ENCODE measurements around the gene CDH7. TPM values are rescaled to one million over a fixed set of nuclear protein-coding genes. Genes with fewer than 3 reads are reported as not detected.
A peak's percentile ranks its signal among the peaks of the same experiment; 100 is the strongest.

Gene CDH7
- total RNA-seq, 4 donors from 2014 or later: not detected

DNA sequence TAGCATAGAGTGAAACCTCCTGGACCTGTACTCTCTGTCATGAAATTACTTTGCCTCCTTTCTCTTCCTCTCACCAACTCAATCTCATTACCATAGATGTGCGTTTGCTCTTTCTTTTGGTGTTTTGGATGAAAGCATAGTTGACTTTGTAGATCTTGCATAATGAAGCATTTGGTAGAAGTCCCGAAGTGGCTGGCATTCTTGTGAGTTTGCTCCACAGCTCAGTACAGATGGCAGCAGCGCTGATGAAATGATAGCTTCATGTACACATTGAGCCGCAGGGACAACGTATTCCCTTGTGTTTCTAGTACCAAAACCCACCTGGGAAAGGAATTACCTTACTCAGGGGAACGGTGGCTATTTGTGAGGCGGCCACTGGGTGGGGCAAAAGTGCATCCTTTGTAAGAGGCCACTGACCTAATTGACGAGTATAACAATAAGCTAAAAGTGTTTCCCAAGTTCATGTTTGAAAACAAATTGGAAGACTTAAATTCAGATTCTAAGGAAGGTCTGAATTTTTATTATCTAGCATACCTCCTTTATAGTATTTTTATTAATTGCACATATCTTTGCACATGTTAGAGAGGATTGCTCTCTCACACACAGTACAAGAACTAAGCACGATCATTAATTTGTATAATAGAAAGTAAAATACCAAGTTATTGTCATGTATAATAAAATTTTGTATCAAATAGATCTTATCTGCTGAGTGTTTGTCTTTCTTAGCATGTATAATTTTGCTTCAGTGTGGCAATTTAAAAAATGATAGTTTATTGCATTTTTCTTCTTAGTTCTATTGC, 25.4 kb upstream of the CDH7 start:
- DNase-seq: peak in 2 of 3 donors; percentile 58 to 59
- Histone ChIP-seq H3K4me3 (no peak overlapping the region), H3K27me3 (no peaks in the 10 kb centered on the region), H3K9me3 (no peaks in the 10 kb centered on the region), H3K4me1 (peaks cover 0 to 3% (median 0%) of the 10 kb centered on the region in 4 donors), H3K27ac (no peak overlapping the region), H3K36me3 (no peaks in the 10 kb centered on the region)
- TF ChIP-seq, protein P1, sequence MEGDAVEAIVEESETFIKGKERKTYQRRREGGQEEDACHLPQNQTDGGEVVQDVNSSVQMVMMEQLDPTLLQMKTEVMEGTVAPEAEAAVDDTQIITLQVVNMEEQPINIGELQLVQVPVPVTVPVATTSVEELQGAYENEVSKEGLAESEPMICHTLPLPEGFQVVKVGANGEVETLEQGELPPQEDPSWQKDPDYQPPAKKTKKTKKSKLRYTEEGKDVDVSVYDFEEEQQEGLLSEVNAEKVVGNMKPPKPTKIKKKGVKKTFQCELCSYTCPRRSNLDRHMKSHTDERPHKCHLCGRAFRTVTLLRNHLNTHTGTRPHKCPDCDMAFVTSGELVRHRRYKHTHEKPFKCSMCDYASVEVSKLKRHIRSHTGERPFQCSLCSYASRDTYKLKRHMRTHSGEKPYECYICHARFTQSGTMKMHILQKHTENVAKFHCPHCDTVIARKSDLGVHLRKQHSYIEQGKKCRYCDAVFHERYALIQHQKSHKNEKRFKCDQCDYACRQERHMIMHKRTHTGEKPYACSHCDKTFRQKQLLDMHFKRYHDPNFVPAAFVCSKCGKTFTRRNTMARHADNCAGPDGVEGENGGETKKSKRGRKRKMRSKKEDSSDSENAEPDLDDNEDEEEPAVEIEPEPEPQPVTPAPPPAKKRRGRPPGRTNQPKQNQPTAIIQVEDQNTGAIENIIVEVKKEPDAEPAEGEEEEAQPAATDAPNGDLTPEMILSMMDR (IDR thresholded peaks at IDR 0.05): peak in 4 of 6 experiments; percentile 13 to 51 (median 51)
- TF ChIP-seq POLR2A (IDR thresholded peaks at IDR 0.05): no peak

DNA sequence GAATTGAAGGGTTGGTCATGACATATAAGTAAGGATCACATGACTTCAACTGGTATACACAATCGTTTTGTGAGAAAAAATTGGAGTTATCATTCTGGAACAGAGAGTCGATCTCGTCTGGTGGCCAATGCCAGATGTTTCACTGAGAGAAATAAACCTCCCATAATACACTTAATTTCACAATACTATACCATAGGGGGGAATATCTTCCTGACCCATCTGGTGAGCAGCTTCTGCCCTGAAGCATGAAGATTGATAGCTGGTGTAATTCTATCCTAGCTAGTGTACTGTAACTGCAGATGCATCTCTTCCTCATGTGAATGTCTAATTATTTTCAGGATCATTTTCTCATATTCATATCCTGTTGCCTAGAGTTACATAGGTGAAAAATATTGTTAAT, 15.7 kb upstream of the CDH7 start:
- Histone ChIP-seq H3K9me3 (no peaks in the 10 kb centered on the region), H3K4me1 (no peaks in the 10 kb centered on the region), H3K4me3 (no peak overlapping the region), H3K27me3 (no peaks in the 10 kb centered on the region), H3K36me3 (no peaks in the 10 kb centered on the region), H3K27ac (no peak overlapping the region)
- DNase-seq: no peak
- TF ChIP-seq POLR2A (IDR thresholded peaks at IDR 0.05): no peak
- TF ChIP-seq, protein P1 (IDR thresholded peaks at IDR 0.05): no peak

DNA sequence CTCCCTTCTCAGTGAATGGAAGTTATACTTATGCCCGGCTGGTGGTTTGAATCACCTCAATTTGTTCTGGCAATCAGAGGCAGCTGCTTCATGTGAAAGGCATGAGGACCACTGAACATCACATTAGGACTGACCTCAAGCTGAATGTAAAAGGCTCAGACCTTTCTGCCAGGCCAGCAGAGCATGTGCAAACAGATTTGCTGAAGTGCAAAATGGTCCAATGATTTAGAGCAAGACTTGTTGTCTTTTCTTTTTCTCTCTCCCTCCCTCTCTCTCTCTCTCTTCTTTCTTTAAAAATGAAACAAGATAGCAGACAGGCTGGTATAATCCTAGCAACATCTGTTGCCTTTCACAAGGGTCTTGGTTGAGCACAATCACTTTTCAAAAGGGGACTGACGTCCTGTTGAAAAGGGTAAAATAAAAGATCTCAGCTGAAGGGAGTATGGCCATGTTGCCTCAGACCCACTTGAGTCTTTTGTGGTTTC, 13.3 kb upstream of the CDH7 start:
- Histone ChIP-seq H3K27ac (no peak overlapping the region), H3K4me1 (no peaks in the 10 kb centered on the region), H3K36me3 (no peaks in the 10 kb centered on the region), H3K4me3 (no peak overlapping the region), H3K27me3 (no peaks in the 10 kb centered on the region), H3K9me3 (no peaks in the 10 kb centered on the region)
- no peak for TF ChIP-seq POLR2A (IDR thresholded peaks at IDR 0.05)
- TF ChIP-seq, protein P1 (IDR thresholded peaks at IDR 0.05): no peak
- no peak for DNase-seq

DNA sequence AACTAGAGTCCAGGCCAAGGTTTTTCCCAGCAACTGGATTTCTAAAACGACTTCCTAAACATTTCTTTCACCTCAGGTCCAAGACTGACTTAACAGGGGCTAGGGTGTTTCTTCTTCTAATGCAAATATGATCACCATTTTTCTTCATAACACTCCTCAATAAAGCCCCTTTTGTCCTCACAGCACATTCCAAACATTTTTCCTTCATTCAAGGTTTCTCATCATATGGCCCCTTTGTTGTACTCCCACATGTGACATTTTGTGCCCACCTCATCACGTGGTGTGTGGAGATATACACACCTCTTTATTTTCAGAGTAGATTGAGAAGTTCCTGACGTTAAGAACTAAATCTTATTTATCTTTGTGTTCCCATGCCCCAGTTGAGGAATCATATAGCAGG, 3.9 kb upstream of the CDH7 start:
- Histone ChIP-seq H3K27ac (no peak overlapping the region), H3K4me1 (peaks cover 0 to 11% (median 0%) of the 10 kb centered on the region in 4 donors), H3K4me3 (no peak overlapping the region), H3K9me3 (no peaks in the 10 kb centered on the region), H3K36me3 (no peaks in the 10 kb centered on the region), H3K27me3 (peaks cover 0 to 4% of the 10 kb centered on the region in 2 donors)
- DNase-seq: no peak
- TF ChIP-seq POLR2A (IDR thresholded peaks at IDR 0.05): no peak
- TF ChIP-seq, protein P1 (IDR thresholded peaks at IDR 0.05): no peak

DNA sequence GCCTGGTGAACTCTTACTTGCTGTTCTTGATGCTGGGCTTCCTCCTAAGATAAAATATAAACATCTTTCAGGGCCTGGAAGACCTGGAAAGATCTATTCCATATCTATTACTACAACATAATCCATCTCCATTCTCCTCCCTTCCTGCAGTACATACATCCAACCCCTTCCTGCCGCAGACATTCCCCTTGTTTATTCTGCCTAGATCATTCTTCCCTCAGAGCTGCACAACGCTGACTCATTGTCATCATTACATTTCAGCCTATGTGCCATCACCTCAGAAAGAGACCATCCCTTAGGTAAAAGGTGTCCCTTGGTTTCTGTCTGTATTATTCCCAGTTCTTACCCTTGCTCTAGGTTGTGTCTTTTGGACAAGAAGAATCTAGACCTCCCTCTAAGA, 2.5 kb upstream of the CDH7 start:
- Histone ChIP-seq H3K27ac (no peak overlapping the region), H3K4me1 (peaks cover 0 to 11% (median 0%) of the 10 kb centered on the region in 4 donors), H3K9me3 (no peaks in the 10 kb centered on the region), H3K4me3 (no peak overlapping the region), H3K36me3 (no peaks in the 10 kb centered on the region), H3K27me3 (peaks cover 0 to 4% of the 10 kb centered on the region in 2 donors)
- DNase-seq: no peak
- TF ChIP-seq, protein P1 (IDR thresholded peaks at IDR 0.05): no peak
- no peak for TF ChIP-seq POLR2A (IDR thresholded peaks at IDR 0.05)

All from Peyer's patch (tissue), 4 donors.